Superior temporal gyrus (tissue), 1 donor: ENCODE measurements around the gene TMEM232.
"Not testable (repeated sequence)": the region's sequence is repeated elsewhere in the genome, so short reads cannot be mapped to it uniquely, and the experiment has no call there.

Experiments used
- DNase-seq: peaks from one replicate; pipeline ENCODE4 v3.0.0-alpha.2; 2016; ENCODE audit errors: extremely low spot score

TMEM232 gene

DNA sequence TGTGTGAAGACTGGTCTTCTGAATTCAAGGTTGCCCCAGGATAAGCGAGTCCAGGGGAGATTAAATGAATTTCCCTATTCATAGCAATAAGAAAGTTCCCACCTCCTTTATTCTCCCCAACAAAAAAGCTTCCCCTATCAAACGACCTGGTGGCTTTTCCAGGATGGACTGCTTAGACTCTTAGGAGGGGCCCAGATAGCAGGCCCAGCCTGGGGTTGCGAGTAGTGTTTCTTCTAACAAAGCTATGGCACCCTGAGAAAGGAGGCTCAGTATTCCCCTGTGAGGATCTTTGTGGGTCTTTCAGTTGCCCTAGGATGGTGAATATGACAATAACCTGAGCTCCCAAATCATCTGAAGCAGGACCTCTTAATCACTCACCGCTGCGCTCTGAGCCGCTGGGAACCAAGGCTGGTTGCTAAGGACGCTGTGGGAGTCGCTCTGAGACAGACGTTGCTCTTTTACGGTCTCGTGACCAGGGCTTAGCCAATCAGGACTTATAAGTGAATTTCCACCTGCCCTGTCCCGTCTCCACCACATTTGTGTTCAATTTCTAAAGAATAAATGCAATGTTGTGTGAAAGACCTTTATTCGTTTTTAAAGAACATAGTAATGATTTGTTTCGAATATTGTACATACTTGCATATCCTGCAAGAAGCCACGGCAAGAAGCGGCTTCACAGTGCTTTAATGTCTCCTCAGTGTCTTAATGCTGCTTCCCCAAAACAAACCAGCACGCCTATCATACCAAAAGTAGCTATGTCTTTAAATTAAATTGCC, at the start of gene TMEM232:
Gene TMEM232 (minus strand): TSS at position 423 of the 776 bp plus-strand sequence. CDS start 59,319 bp downstream, outside the sequence.
- DNase-seq = peak; percentile 86

GRCh38 chr5:110770286-110770685, 43.8 kb upstream of the TMEM232 start:
- no peak for DNase-seq

- no peak for DNase-seq
Observed at GRCh38 chr5:110769000-110769681, 42.7 kb upstream of the TMEM232 start.

- no peak for DNase-seq
Observed at GRCh38 chr5:110768138-110768860, 41.8 kb upstream of the TMEM232 start.

DNA sequence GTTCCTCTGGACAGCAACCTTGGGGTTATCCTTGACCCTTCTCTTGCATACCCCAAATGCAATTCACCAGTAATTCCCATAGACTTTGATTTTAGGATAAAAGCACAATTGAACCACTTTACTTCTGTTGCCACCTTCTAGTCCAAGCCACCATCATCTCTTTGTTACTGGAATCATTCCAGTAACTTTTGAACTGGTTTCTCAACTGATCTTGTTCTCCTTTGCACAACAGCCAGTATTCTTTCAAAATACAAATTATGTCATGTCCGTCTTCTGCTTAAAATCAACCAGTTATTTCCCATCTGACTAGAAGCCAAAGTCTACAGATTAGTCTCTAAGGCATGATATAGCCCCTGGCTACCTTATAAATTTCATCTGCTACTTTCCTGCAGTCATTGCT, 33.7 kb upstream of the TMEM232 start:
- DNase-seq = no peak

DNA sequence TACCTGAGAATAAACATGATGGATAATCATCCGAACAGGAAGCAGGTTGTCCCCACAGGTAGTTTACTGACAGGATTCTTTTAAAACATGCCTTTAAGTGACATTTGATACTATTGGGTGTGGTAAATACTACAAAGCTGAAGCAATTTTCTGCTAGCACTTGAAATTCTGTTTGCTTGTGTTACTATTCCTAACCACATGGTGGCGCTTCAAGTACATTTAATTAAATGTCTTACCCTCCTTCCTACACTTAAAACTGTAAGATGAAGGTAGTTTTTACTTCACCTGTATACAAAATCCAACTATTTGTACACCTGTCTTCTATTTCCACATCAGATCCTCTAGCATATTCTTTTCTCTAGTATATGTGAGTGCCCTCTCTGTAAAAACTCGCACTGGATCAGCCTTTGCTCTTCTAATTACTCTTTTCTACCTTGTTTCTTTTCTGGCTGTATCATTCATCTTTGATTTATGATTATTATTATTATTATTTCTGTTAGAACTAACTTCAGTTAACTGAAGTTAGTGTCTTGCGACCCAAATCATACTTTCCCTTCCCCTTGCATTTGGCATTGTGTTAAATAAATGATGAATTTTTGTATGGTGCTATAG, 30.8 kb upstream of the TMEM232 start:
- DNase-seq = peak; percentile 84

DNA sequence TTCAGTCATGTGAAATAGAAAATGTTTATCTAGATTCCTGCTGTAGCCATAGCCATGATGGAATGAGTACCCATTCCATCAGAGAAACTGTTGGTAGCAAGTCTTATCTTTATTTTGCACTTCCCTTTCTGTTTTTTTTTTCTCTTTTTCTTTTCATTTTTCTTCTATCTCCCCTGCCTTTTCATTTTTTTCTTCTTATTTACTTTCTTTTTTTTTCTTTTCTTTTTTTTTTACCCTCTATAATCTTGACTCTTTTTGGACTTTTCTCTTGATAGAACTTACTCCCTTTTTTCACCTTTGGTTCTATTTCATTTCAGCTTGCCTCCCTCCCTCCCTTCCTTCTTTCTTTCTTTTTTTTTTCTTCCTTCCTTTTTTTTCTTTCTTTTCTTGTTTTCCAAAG, 27.7 kb upstream of the TMEM232 start:
- no peak for DNase-seq

DNA sequence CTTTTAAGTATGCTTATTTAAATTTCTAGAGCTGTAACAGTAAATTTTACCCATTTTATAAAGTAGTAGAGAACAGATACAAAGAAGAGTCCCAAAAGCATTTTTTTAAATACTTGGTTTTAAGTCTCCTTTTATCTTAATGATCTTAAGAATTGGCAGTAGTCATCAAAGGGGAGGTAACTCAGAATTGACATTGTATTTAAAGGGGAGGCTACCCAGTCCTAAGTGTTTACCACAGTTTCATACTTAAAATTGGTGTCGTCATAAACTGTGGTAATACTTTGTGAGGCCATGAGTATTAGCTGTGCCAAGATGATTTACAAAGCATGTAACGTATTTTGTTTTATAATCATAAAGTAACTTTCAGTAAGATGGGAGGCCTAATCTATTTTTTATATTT, 27.1 kb upstream of the TMEM232 start:
- no peak for DNase-seq

DNA sequence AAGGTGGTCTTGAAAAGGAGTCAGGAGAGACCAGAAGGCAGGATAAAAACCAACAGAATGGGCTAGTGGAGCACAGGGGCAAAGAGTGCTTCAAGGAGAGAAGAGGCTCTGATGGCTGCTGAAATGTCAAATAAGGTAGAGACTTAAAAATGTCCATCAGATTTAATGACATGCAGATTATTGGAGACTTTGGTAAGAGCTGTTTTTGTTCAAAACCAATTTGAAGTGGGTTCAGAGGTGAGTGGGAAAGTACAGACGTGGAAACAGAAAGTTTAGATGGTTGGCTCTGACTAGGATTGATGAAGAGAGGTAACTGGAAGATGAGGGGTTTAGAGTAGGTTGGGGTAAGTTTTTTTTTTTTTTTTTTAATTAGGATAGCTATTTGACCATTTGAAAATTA, 26.5 kb upstream of the TMEM232 start:
- no peak for DNase-seq

DNA sequence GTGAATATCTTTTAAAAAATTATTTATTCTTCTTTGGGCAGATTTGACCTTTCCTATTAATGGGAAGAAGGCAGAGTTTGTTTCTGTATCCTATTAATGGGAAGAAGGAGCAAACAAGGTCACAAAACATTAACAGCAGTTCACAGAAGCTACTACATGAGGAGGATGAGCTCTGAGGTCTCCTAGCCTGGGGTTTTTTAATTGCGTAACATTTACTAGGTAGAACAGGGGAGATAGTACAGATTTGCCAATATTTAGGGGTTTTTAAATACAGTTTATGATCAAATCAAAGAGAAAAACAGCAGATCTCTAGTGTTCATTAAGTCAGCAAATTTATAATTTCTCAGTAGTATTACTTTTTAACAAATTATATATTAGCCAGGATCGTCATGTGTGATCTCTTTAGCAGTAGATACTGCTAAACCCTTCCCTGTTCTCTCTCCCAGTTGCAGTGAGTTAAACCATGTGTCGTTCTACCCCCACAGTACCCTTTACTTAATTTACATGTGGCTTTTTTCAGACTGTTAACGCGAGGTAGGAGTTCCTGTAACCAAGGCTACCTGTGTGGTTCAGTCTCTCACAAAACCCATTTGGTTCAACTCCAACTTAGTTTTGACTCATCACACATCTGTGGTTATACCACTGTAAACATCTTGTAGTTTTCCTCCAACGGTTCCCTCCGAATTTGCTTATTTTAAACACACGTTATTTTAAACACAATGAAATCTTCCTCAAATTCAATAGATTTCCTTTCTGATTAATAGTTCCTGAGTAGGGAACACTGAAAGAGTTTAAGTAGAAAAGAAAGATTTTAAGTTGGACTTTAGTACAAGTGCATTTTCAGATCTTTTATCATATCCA, 25.7 kb upstream of the TMEM232 start:
- DNase-seq = no peak

DNA sequence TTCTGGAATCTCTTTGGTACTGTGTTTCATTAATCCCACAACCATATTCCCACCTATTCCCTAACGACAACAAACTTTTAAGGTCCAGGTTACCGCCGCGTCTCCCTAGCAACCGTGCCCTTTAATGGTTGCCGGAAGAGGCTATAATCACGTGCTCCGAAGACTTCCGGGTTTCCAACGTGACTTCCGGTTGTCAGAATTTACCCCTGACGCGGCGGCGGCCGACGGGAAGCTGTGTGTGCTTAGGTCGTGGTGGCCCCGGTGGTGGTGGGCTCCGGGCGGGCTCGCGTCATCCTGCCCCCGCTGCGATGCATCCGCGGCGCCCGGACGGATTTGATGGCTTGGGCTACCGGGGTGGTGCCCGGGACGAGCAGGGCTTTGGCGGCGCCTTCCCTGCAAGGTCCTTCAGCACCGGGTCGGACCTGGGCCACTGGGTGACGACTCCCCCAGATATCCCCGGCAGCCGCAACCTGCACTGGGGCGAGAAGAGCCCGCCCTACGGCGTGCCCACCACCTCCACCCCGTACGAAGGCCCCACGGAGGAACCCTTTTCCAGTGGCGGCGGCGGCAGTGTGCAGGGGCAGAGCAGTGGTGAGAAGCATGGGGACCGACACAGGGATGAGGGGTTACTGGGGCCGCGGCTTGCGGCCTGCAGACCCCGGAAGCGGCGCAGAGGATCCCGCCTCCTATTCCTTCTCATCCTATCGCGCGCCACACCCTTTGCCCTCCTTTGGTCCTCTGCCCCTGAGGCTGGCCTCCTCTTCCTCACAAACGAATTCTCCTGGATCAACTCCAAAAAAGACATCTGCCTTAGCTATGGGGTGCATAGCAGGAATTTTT, 12.6 kb upstream of the TMEM232 start, which contains the start of gene SLC25A46:
Gene SLC25A46 (plus strand): TSS at position 196 of the 840 bp plus-strand sequence. CDS start 113 bp downstream, at position 309.
- peak; percentile 97 for DNase-seq

GRCh38 chr5:110738503-110738811, 12.0 kb upstream of the TMEM232 start:
- DNase-seq = no peak

GRCh38 chr5:110736753-110737152, 10.3 kb upstream of the TMEM232 start:
- no peak for DNase-seq

GRCh38 chr5:110735556-110735955, 9.1 kb upstream of the TMEM232 start:
- DNase-seq = no peak

- no peak for DNase-seq
Observed at GRCh38 chr5:110734101-110734500, 7.6 kb upstream of the TMEM232 start.

DNA sequence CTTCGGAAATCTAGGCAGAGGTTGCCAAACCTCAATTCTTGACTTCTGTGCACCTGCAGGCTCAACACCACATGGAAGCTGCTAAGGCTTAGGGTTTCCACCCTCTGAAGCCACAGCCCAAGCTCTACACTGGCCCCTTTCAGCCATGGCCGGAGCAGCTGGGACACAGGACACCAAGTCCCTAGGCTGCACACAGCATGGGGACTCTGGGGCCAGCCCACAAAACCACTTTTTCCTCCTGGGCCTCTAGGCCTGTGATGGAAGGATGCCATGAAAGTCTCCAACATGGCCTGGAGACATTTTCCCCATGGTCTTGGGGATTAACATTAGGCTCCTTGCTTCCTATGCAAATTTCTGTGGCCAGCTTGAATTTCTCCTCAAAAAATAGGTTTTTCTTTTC, 5.0 kb upstream of the TMEM232 start:
- not testable (repeated sequence) for DNase-seq

GRCh38 chr5:110727025-110727314, 499 bp upstream of the TMEM232 start:
- no peak for DNase-seq

GRCh38 chr5:110718311-110718710, 8.2 kb downstream of the TMEM232 start:
- no peak for DNase-seq

DNA sequence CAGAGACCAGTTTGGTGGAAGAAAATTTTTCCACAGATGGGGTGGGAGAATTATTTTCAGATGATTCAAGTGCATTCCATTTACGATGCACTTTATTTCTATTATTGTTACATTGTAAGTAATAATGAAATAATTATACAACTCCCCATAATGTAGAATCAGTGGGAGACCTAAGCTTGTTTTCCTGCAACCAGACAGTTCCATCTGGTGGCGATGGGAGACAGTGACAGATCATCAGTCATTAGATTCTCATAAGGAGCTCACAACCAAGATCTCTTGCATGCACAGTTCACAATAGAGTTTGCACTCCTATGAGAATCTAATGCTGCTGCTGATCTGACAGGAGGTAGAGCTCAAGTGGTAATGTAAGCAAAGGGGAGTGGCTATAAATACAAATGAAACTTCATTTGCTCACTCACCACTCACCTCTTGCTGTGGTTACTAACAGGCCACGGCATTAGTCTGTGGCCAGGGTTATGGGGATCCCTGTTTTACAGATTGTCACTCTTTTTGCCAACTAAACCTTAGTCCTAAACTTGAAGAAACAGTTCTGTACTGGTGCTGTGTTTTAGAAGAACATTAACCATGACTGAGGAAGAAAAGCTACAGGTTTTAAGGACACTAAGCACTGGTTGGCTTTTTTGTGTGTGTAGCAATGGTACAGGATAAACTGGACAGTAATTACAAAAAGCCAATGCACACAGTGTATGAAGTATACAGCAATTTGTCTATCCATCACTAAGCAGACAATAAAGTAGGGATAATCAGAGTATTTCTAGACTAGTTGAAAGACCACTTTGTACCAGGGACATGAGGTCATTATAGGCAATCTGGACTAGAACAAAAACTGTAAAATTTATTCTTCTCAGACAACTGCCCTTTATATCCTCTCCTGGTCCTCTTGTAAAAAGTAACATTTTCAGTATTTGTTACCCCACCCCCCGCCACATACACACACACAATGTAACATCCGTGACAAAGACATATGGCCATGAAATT, 9.9 kb downstream of the TMEM232 start:
- no peak for DNase-seq
